Esophagus (tissue), 2 donors: ENCODE results near the gene ATP2B2. TPM values are rescaled to one million over a fixed set of nuclear protein-coding genes. Genes with fewer than 3 reads are reported as not detected.

ENCODE experiments used
- H3K27ac ChIP-seq, 2 donors: one replicate each; pipeline ENCODE4 v1.5.1; 2013; ENCODE audit warnings: low read depth in 2 of 2, mild to moderate bottlenecking in 2 of 2, inconsistent platforms in 1 of 2, low read length in 1 of 2, moderate library complexity in 1 of 2
- H3K27me3 ChIP-seq, 2 donors: one replicate each; pipeline ENCODE4 v1.6.1; 2013; ENCODE audit warnings: low read length in 2 of 2, control low read depth in 1 of 2, mild to moderate bottlenecking in 1 of 2; ENCODE audit not compliant: insufficient read depth in 2 of 2, control insufficient read depth in 1 of 2
- H3K36me3 ChIP-seq, 2 donors: one replicate each; pipeline ENCODE4 v1.6.1; 2013; ENCODE audit warnings: low read length in 1 of 2; ENCODE audit not compliant: control insufficient read depth in 2 of 2, insufficient read depth in 2 of 2
- H3K4me1 ChIP-seq, 2 donors: one replicate each; pipeline ENCODE4 v1.6.1; 2013; ENCODE audit warnings: low read length in 1 of 2; ENCODE audit not compliant: control insufficient read depth in 2 of 2, insufficient read depth in 2 of 2
- H3K4me3 ChIP-seq, 2 donors: one replicate each; pipeline ENCODE4 v1.5.1; 2013; ENCODE audit warnings: low read length in 2 of 2, mild to moderate bottlenecking in 2 of 2, low read depth in 1 of 2, moderate library complexity in 1 of 2
- H3K9me3 ChIP-seq, 2 donors: one replicate each; pipeline ENCODE4 v1.6.1; 2013; ENCODE audit warnings: mild to moderate bottlenecking in 2 of 2, low read depth in 1 of 2, low read length in 1 of 2, moderate library complexity in 1 of 2; ENCODE audit not compliant: control insufficient read depth in 2 of 2, insufficient read depth in 1 of 2
- WGBS, 2 donors: extraction: QIAGEN DNeasy Blood & Tissue Kit; methylation state at CpG; one replicate each; pipeline ENCODE4 v1.1.7; 2013; 5-methylcytosine and 5-hydroxymethylcytosine counted together
- polyA plus RNA-seq, 2 donors: library from polyadenylated mRNA; stranded (reverse); fragments of 200-250 nt; gene quantifications; one replicate each; pipeline ENCODE4 v1.2.3, GENCODE V29; 2013
- donor health status: healthy with polysubstance abuse.
- donor health status: Bipolar disorder and iron deficiency.

Gene ATP2B2
- polyA plus RNA-seq, 2 donors, result 0.06 to 0.08 TPM

DNA sequence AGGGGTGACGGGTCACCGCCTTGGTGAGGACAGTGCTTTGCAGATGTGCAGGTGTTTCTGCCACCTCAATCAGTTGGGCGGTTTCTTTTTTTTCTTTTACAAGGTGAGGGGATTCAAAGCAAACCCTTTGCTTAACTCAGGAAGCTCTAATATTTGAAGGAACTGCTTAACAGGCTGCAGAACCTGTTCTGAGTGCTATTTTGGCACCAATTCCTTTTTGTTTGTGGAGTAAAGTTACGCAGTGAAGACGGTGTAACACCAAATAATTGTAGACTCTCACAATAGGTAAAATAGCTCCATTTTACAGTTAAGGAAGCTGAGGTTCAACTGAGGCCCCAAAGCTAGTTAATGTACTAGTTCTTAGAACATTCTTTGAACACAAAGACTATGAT is 219.3 kb downstream of the ATP2B2 start:
- Histone ChIP-seq H3K27ac (peak overlapping the region in 1 of 2 donors; percentile 47), H3K4me1 (peaks cover 0 to 10% of the 10 kb centered on the region in 2 donors), H3K4me3 (no peak overlapping the region), H3K9me3 (no peaks in the 10 kb centered on the region), H3K27me3 (no peaks in the 10 kb centered on the region), H3K36me3 (peaks cover 4 to 11% of the 10 kb centered on the region in 2 donors)
- 56 to 71% methylated on average over 5 of the region's 5 CpGs for WGBS, 2 donors

DNA sequence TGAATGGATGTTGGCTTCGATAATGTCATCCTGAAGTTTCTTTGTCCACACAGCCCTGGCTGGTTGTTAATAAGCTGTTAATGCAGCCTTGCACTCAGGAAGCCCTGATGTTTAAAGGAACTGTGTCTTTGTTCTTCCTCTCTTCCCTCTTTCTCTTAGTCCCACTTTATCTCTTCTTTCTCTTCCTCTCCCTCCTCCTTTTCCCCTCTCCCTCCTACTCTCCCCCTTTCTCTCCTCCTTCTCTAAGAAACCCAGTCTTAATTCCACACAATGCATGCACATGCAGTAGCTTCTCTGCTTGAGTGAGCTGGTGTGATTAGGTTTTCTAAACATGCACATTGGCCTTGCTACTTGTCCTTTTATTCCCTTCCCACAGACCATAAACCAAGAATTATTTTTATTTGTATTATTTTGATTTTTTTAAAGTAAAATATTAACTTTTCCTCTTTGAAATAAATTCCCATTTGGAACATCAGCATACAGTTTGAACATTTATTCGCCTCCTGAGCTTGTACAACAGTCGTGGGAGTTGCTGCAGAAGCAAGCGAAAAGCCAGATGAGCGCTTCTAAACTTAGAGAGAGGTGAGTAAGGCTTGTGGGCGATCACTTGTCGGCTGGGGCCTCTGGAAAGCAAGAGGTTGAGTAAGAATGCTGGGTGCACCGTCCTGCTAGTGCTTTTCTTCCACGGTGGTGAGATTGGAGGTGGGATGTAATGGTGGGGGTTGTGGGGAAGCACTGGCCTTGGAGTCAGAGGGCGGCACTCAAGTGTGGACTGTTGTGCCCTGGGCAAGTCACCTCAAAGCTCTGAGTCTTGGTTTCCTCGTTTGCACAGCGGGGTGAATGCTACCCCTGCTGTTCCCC is 219.9 kb downstream of the ATP2B2 start:
- H3K4me1 ChIP-seq, result peaks cover 0 to 10% of the 10 kb centered on the region in 2 donors
- peak overlapping the region in 1 of 2 donors; percentile 47 for H3K27ac ChIP-seq
- peaks cover 4 to 11% of the 10 kb centered on the region in 2 donors for H3K36me3 ChIP-seq
- no peaks in the 10 kb centered on the region for H3K9me3 ChIP-seq
- H3K4me3 ChIP-seq, result no peak overlapping the region
- WGBS, 2 donors, result 70 to 73% methylated on average over 12 of the region's 12 CpGs
- no peaks in the 10 kb centered on the region for H3K27me3 ChIP-seq

GRCh38 chr3:10284496-10284895 is 220.9 kb downstream of the ATP2B2 start:
- Histone ChIP-seq H3K36me3 (peaks cover 8 to 16% of the 10 kb centered on the region in 2 donors), H3K27me3 (no peaks in the 10 kb centered on the region), H3K4me3 (no peak overlapping the region), H3K4me1 (peaks cover 0 to 10% of the 10 kb centered on the region in 2 donors), H3K27ac (no peak overlapping the region), H3K9me3 (no peaks in the 10 kb centered on the region)
- WGBS, 2 donors, result 75 to 79% methylated on average over 9 of the region's 9 CpGs

GRCh38 chr3:10283638-10284037 is 221.7 kb downstream of the ATP2B2 start:
- Histone ChIP-seq H3K9me3 (no peaks in the 10 kb centered on the region), H3K27ac (no peak overlapping the region), H3K4me3 (no peak overlapping the region), H3K27me3 (no peaks in the 10 kb centered on the region), H3K36me3 (peaks cover 9 to 17% of the 10 kb centered on the region in 2 donors), H3K4me1 (peaks cover 0 to 10% of the 10 kb centered on the region in 2 donors)
- WGBS, 2 donors, result 51 to 54% methylated on average over 5 of the region's 5 CpGs

DNA sequence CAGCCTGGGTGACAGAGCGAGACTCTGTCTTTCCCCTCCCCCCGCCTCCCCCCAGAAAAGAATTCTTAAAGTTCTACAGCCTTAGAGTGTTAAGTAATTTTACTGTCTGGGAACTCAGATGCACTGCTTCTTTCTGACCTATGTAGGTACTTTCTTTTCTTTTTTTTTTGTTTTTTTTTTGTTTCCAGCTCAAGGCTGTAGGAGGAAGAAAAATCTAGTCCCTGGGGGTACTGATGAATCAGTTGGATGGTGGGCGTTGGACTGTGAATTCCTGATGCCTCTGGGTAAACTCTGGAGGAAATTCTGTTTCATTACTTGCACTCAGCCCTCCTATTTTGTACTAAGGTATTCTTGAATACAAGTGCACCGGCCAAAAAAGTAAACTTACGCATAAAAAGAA is 223.4 kb downstream of the ATP2B2 start:
- Histone ChIP-seq H3K27me3 (no peaks in the 10 kb centered on the region), H3K36me3 (peaks cover 9 to 29% of the 10 kb centered on the region in 2 donors), H3K27ac (no peak overlapping the region), H3K4me3 (no peak overlapping the region), H3K4me1 (peaks cover 0 to 10% of the 10 kb centered on the region in 2 donors), H3K9me3 (no peaks in the 10 kb centered on the region)
- 73 to 89% methylated on average over 5 of the region's 5 CpGs for WGBS, 2 donors

GRCh38 chr3:10280571-10280970 is 224.8 kb downstream of the ATP2B2 start:
- no peaks in the 10 kb centered on the region for H3K9me3 ChIP-seq
- H3K27me3 ChIP-seq, result no peaks in the 10 kb centered on the region
- no peak overlapping the region for H3K27ac ChIP-seq
- WGBS, 2 donors, result 88 to 89% methylated on average over 6 of the region's 6 CpGs
- H3K4me1 ChIP-seq, result peaks cover 0 to 9% of the 10 kb centered on the region in 2 donors
- peaks cover 9 to 29% of the 10 kb centered on the region in 2 donors for H3K36me3 ChIP-seq
- H3K4me3 ChIP-seq, result no peak overlapping the region

- Histone ChIP-seq H3K27me3 (no peaks in the 10 kb centered on the region), H3K4me1 (peaks cover 0 to 9% of the 10 kb centered on the region in 2 donors), H3K36me3 (peaks cover 9 to 29% of the 10 kb centered on the region in 2 donors), H3K9me3 (no peaks in the 10 kb centered on the region), H3K4me3 (no peak overlapping the region), H3K27ac (no peak overlapping the region)
- 81 to 83% methylated on average over 5 of the region's 5 CpGs for whole genome bisulfite sequencing, 2 donors
These were observed 225.2 kb downstream of the ATP2B2 start for GRCh38 chr3:10280177-10280529.

DNA sequence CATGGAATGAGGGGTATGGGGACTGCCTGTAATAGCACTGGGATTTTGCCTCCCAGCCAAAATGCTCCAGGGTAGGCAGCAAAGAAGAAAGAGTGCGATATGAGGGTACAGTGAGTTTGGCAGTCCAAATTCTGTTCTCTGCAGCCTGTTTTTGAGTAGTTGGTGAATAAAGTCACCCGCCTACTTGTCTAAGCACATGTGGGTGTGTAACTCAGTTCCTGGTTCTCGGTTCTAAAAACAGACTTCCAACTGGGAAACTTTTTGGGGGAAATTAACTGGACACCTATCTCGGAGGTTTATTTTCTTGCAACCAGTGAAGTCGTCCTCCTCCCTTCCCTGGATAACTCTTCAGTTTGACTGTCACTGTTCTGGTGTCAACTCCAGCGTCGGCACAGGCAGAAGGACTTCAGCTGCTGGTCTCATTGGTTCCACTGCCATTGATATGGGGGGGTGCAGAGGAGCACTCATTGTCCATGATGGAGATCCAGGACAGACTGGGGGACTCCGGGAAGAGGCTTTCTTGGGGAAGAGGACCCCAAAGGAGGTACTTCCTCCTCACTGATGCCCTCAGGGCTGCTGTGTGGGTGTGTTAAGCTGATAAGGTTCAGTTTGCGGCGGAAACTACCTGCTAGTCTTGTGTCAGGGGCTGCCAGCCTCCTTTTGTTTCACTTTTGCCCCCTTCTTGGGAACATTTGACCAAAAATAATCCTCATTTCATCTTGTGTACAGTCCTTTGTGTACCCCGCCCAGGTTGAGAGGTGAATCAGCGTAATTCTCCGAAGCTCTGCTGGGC is 225.8 kb downstream of the ATP2B2 start:
- no peak overlapping the region for H3K27ac ChIP-seq
- no peaks in the 10 kb centered on the region for H3K27me3 ChIP-seq
- H3K4me3 ChIP-seq, result no peak overlapping the region
- WGBS, 2 donors, result 92 to 93% methylated on average over 13 of the region's 13 CpGs
- peaks cover 9 to 29% of the 10 kb centered on the region in 2 donors for H3K36me3 ChIP-seq
- H3K9me3 ChIP-seq, result no peaks in the 10 kb centered on the region
- peaks cover 0 to 9% of the 10 kb centered on the region in 2 donors for H3K4me1 ChIP-seq

- no peaks in the 10 kb centered on the region for H3K27me3 ChIP-seq
- peaks cover 9 to 28% of the 10 kb centered on the region in 2 donors for H3K36me3 ChIP-seq
- no peaks in the 10 kb centered on the region for H3K9me3 ChIP-seq
- no peak overlapping the region for H3K27ac ChIP-seq
- 100% methylated on average over 1 of the region's 1 CpG for WGBS, 2 donors
- peaks cover 0 to 5% of the 10 kb centered on the region in 2 donors for H3K4me1 ChIP-seq
- no peak overlapping the region for H3K4me3 ChIP-seq
These were observed 226.9 kb downstream of the ATP2B2 start for GRCh38 chr3:10278501-10278900.
